Lung (tissue), 12 donors: ENCODE measurements around the gene ETDC. TPM values are rescaled to one million over a fixed set of nuclear protein-coding genes. Genes with fewer than 3 reads are reported as not detected.

ENCODE experiments used
- ATAC-seq: fragments of 200-7000 bp; cut with Tn5 transposase; one replicate; pipeline ENCODE4 v1.9.1; 2020; ENCODE audit warnings: moderate number of reproducible peaks; ENCODE audit not compliant: insufficient read depth, low FRiP score
- DNase-seq, 3 donors: peaks; one replicate each; pipeline ENCODE4 v3.0.0-alpha.2; 2013 to 2017
- H3K27ac ChIP-seq, 2 donors: one replicate each; pipeline ENCODE4 v1.5.1; 2013; ENCODE audit warnings: mild to moderate bottlenecking in 2 of 2, moderate library complexity in 2 of 2, control low read depth in 1 of 2, inconsistent platforms in 1 of 2, low read depth in 1 of 2, low read length in 1 of 2
- H3K27me3 ChIP-seq, 3 donors: one replicate each; pipeline ENCODE4 v1.5.1; 2013; ENCODE audit warnings: low read length in 2 of 3; ENCODE audit not compliant: control insufficient read depth in 3 of 3, insufficient read depth in 3 of 3
- H3K36me3 ChIP-seq, 4 donors: one replicate each; pipeline ENCODE4 v1.5.1; 2013; ENCODE audit warnings: low read length in 4 of 4, mild to moderate bottlenecking in 1 of 4, moderate library complexity in 1 of 4; ENCODE audit not compliant: control insufficient read depth in 4 of 4, insufficient read depth in 4 of 4
- H3K4me1 ChIP-seq, 5 donors: one replicate each; pipeline ENCODE4 v1.5.1; 2013; ENCODE audit warnings: low read length in 5 of 5, mild to moderate bottlenecking in 2 of 5, moderate library complexity in 1 of 5; ENCODE audit not compliant: control insufficient read depth in 5 of 5, insufficient read depth in 5 of 5
- H3K4me3 ChIP-seq: one replicate; pipeline ENCODE4 v1.5.1; 2013; ENCODE audit warnings: mild to moderate bottlenecking, control low read depth, moderate library complexity
- H3K9ac ChIP-seq, 2 donors: one replicate each; pipeline ENCODE4 v1.5.1; 2013; ENCODE audit warnings: low read length in 2 of 2, control low read depth in 1 of 2; ENCODE audit not compliant: insufficient read depth in 1 of 2
- H3K9me3 ChIP-seq, 4 donors: one replicate each; pipeline ENCODE4 v1.5.1; 2013; ENCODE audit warnings: low read length in 3 of 4, mild to moderate bottlenecking in 1 of 4, moderate library complexity in 1 of 4; ENCODE audit not compliant: control insufficient read depth in 4 of 4, insufficient read depth in 3 of 4
- WGBS, 2 donors: extraction: QIAGEN DNeasy Blood & Tissue Kit; methylation state at CpG; one replicate each; pipeline ENCODE4 v1.1.7; 2013; 5-methylcytosine and 5-hydroxymethylcytosine counted together
- polyA plus RNA-seq, 2 donors: library from polyadenylated mRNA; stranded (reverse); fragments of 200-250 nt; gene quantifications; one replicate each; pipeline ENCODE4 v1.2.1, GENCODE V29; 2013
- total RNA-seq, 2 donors: library from RNA; depleted of rRNA in 1 of 2; stranded (reverse); fragments of >200 nt in 1 of 2; gene quantifications; one replicate each; pipeline ENCODE4 v1.2.1, GENCODE V29; 2014 to 2021
- TF ChIP-seq, protein P1 (sequence below): IDR thresholded peaks from 2 replicates; pipeline ENCODE4 v1.5.1; 2012; ENCODE audit warnings: mild to moderate bottlenecking; ENCODE audit errors: control extremely low read depth, extremely low read depth
- donor health status: control.
- donor health status: control.
- donor health status: Bipolar disorder and iron deficiency.
- donor health status: healthy.
- donor health status: DM: yes; HTN: yes; CAD: no.

Gene ETDC
- total and polyA plus RNA-seq, 4 donors, result not detected

DNA sequence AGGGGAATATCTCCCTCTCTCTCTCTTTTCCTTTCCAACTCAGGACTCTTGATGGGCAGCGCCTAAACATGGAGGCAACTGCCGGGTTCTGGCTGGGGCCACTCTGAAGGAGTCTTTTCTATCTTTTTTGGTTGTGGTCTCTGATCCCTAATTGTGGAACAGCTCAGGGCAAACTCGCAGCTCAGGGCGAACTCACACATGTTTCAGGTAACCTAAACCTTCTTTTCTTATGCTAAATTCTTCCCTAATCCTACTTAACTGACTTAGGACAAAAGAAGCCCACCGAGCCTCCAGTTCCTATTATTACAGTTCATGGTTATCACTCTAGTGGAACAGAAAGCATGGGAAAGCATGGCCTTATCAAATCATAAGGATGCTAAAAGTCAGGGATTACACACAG lies 36.1 kb upstream of the ETDC start:
- TF ChIP-seq, protein P1, sequence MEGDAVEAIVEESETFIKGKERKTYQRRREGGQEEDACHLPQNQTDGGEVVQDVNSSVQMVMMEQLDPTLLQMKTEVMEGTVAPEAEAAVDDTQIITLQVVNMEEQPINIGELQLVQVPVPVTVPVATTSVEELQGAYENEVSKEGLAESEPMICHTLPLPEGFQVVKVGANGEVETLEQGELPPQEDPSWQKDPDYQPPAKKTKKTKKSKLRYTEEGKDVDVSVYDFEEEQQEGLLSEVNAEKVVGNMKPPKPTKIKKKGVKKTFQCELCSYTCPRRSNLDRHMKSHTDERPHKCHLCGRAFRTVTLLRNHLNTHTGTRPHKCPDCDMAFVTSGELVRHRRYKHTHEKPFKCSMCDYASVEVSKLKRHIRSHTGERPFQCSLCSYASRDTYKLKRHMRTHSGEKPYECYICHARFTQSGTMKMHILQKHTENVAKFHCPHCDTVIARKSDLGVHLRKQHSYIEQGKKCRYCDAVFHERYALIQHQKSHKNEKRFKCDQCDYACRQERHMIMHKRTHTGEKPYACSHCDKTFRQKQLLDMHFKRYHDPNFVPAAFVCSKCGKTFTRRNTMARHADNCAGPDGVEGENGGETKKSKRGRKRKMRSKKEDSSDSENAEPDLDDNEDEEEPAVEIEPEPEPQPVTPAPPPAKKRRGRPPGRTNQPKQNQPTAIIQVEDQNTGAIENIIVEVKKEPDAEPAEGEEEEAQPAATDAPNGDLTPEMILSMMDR, result no peak
- ATAC-seq (no peak), DNase-seq (no peak)
- WGBS, 2 donors, result 73 to 96% methylated on average over 5 of the region's 5 CpGs
- Histone ChIP-seq H3K36me3 (no peaks in the 10 kb centered on the region), H3K9me3 (peaks cover 0 to 5% (median 1%) of the 10 kb centered on the region in 4 donors), H3K9ac (no peak overlapping the region), H3K27ac (no peak overlapping the region), H3K27me3 (peaks cover 0 to 2% (median 0%) of the 10 kb centered on the region in 3 donors), H3K4me3 (no peak overlapping the region), H3K4me1 (no peaks in the 10 kb centered on the region)

DNA sequence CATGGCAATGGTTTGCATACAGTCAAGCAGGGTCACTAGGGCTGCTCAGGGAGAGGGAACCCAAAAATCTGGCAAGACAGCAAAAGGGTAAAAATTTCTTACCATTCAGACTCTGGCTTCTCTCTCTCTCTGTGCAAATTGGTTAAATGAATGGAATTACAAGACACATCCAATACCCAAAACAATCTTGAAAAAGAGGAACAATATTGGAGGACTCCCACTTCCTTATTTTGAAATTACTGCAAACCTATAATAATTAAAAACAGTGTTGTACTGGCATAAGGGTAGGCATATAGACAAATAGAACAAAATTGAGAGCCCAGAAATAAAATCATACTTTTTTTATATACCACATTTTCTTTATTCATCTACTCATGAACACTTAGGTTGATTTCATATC lies 33.3 kb upstream of the ETDC start:
- no peaks in the 10 kb centered on the region for H3K4me1 ChIP-seq
- H3K9ac ChIP-seq, result no peak overlapping the region
- no peak overlapping the region for H3K4me3 ChIP-seq
- ATAC-seq, result no peak
- H3K27ac ChIP-seq, result no peak overlapping the region
- H3K27me3 ChIP-seq, result peaks cover 0 to 2% (median 0%) of the 10 kb centered on the region in 3 donors
- peaks cover 0 to 5% (median 0%) of the 10 kb centered on the region in 4 donors for H3K9me3 ChIP-seq
- DNase-seq, result no peak
- TF ChIP-seq, protein P1, result no peak
- H3K36me3 ChIP-seq, result no peaks in the 10 kb centered on the region

DNA sequence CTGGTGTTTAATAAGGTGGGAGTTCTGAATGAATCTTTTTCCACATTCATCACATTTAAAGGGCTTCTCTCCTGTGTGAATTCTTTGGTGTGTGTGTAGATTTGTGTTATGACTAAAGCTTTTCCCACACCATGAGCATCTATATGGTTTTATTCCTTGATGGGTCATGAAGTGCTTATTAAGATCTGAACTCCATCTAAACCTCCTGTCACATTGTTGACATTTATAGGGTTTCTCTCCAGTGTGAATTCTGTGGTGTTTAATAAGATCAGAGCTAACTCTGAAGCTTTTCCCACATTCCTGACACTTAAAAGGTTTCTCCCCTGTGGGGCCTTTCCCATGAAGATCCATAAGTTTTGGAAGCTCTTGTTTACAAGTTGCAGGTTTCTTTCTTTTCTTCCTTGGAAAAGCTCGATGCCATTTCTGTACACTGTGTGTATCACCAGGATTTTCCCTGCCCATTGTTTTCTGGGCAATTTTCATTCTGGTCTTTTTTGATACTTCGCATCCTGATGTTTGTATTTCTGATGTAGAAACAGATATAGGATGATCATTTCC lies 21.9 kb upstream of the ETDC start:
- WGBS, 2 donors, result 86 to 96% methylated on average over 2 of the region's 2 CpGs
- TF ChIP-seq, protein P1, result no peak
- peaks cover 9 to 31% (median 22%) of the 10 kb centered on the region in 4 donors for H3K9me3 ChIP-seq
- H3K27me3 ChIP-seq, result no peaks in the 10 kb centered on the region
- no peaks in the 10 kb centered on the region for H3K4me1 ChIP-seq
- no peak overlapping the region for H3K27ac ChIP-seq
- no peak for ATAC-seq
- H3K9ac ChIP-seq, result no peak overlapping the region
- no peak overlapping the region for H3K4me3 ChIP-seq
- no peak for DNase-seq
- peaks cover 0 to 17% (median 10%) of the 10 kb centered on the region in 4 donors for H3K36me3 ChIP-seq
